NCI-H345 treated with DMSO at 0.1 percent for 48 hours (cell line): ENCODE measurements around the gene SUN2.

Experiments
- DNase-seq: peaks from one replicate; lab custom pipeline; 2025; ENCODE audit not compliant: unreplicated experiment; lab: John Stamatoyannopoulos, UW

The SUN2 gene

GRCh38 chr22:38755155-38755910 lies 465 bp downstream of the SUN2 start:
- DNase-seq = no peak

- no peak for DNase-seq
Measured at GRCh38 chr22:38754751-38755154, 1.0 kb downstream of the SUN2 start.

GRCh38 chr22:38753948-38754750 lies 1.6 kb downstream of the SUN2 start:
- no peak for DNase-seq

- no peak for DNase-seq
Measured at GRCh38 chr22:38751422-38752346, 4.1 kb downstream of the SUN2 start.

- DNase-seq = no peak
Measured at GRCh38 chr22:38751066-38751421, 4.8 kb downstream of the SUN2 start.

- no peak for DNase-seq
Measured at GRCh38 chr22:38750638-38751037, 5.2 kb downstream of the SUN2 start.

GRCh38 chr22:38750104-38750503 lies 5.7 kb downstream of the SUN2 start:
- no peak for DNase-seq

GRCh38 chr22:38748487-38749136 lies 7.2 kb downstream of the SUN2 start:
- no peak for DNase-seq

GRCh38 chr22:38745676-38746460 lies 9.9 kb downstream of the SUN2 start:
- DNase-seq = no peak

- DNase-seq = no peak
Measured at GRCh38 chr22:38744981-38745380, 10.8 kb downstream of the SUN2 start.

- DNase-seq = no peak
Measured at GRCh38 chr22:38742176-38742942, 13.4 kb downstream of the SUN2 start.

- no peak for DNase-seq
Measured at GRCh38 chr22:38741576-38741975, 14.2 kb downstream of the SUN2 start.

- DNase-seq = no peak
Measured at GRCh38 chr22:38741166-38741565, 14.6 kb downstream of the SUN2 start.

GRCh38 chr22:38740754-38741153 lies 15.0 kb downstream of the SUN2 start:
- DNase-seq = no peak

GRCh38 chr22:38740116-38740723 lies 15.6 kb downstream of the SUN2 start:
- DNase-seq = no peak

- no peak for DNase-seq
Measured at GRCh38 chr22:38739300-38740055, 16.3 kb downstream of the SUN2 start.

GRCh38 chr22:38738475-38739070 lies 17.2 kb downstream of the SUN2 start:
- no peak for DNase-seq
